ENCODE results near the gene SYNE1.

DNA sequence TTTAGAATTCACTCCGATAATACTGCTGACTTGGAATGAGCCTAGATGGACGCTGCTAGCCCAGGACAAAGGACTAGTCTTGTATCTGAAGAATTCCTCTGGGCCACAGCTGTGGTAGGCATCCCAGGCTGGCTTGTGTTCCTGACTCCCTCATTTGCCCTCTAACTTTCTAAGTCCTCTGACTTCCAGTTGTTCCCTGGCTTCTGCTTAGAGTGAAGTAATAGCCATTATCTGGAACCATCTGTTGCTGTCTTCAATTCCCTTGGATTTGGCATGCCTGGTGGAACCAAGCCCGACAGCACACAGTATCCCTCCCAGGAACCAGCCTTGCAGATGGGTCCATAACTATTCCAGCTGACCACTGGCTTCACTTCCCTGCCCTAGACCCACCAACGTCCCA, 376.0 kb downstream of the SYNE1 start:
- TF ChIP-seq, protein P1, sequence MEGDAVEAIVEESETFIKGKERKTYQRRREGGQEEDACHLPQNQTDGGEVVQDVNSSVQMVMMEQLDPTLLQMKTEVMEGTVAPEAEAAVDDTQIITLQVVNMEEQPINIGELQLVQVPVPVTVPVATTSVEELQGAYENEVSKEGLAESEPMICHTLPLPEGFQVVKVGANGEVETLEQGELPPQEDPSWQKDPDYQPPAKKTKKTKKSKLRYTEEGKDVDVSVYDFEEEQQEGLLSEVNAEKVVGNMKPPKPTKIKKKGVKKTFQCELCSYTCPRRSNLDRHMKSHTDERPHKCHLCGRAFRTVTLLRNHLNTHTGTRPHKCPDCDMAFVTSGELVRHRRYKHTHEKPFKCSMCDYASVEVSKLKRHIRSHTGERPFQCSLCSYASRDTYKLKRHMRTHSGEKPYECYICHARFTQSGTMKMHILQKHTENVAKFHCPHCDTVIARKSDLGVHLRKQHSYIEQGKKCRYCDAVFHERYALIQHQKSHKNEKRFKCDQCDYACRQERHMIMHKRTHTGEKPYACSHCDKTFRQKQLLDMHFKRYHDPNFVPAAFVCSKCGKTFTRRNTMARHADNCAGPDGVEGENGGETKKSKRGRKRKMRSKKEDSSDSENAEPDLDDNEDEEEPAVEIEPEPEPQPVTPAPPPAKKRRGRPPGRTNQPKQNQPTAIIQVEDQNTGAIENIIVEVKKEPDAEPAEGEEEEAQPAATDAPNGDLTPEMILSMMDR (conservative IDR thresholded peaks at IDR 0.05; ENCODE audit: low read length): no peak
- TF ChIP-seq EZH2phosphoT487 (IDR thresholded peaks at IDR 0.05; ENCODE audit: borderline replicate concordance, low read depth, low read length): no peak

Measured in OCI-LY7 (cell line).